NT2/D1 (cell line): ENCODE measurements around the gene BRIX1.

ENCODE experiments used
- SUZ12 ChIP-seq: IDR thresholded peaks from 2 replicates; pipeline ENCODE4 v1.6.1; 2011; ENCODE audit not compliant: insufficient read length, insufficient read depth; ENCODE audit errors: extremely low read depth
- YY1 ChIP-seq: IDR thresholded peaks from 2 replicates; pipeline ENCODE4 v1.6.1; 2011; ENCODE audit not compliant: insufficient read length, insufficient read depth

- TF ChIP-seq SUZ12 (no peak), YY1 (no peak)
These were observed 52.0 kb downstream of the BRIX1 start for GRCh38 chr5:34967540-34967939.
